HepG2 (cell line): ENCODE data around the gene ADGRV1. TPM values are rescaled to one million over a fixed set of nuclear protein-coding genes. Genes with fewer than 3 reads are reported as not detected.

ENCODE experiments used
- CEBPG ChIP-seq: IDR thresholded peaks from 2 replicates; pipeline ENCODE4 v1.6.1; 2016
- ELF3 ChIP-seq: IDR thresholded peaks from 2 replicates; pipeline ENCODE4 v1.6.1; 2016; ENCODE audit warnings: missing genetic modification reagents, missing compliant biosample characterization
- FOXJ3 ChIP-seq: sonication (generic); formaldehyde crosslinking; IDR thresholded peaks from 2 replicates; pipeline ENCODE4 v1.4.0; 2020; ENCODE audit warnings: missing genetic modification reagents, mild to moderate bottlenecking, borderline replicate concordance
- GATAD2A ChIP-seq: IDR thresholded peaks from 2 replicates; pipeline ENCODE4 v1.6.1; 2016
- GFI1 ChIP-seq: sonication (generic); formaldehyde crosslinking; IDR thresholded peaks from 2 replicates; pipeline ENCODE4 v1.5.0; 2020; ENCODE audit warnings: missing genetic modification reagents, mild to moderate bottlenecking, borderline replicate concordance
- KDM1A ChIP-seq: IDR thresholded peaks from 2 replicates; pipeline ENCODE4 v1.6.1; 2016; ENCODE audit warnings: missing compliant biosample characterization
- KLF12 ChIP-seq: sonication (generic); formaldehyde crosslinking; IDR thresholded peaks from 2 replicates; pipeline ENCODE4 v1.4.0; 2020; ENCODE audit warnings: missing genetic modification reagents, borderline replicate concordance
- PAF1 ChIP-seq: IDR thresholded peaks from 2 replicates; pipeline ENCODE4 v1.6.1; 2016; ENCODE audit warnings: missing genetic modification reagents, missing compliant biosample characterization
- POLR2AphosphoS5 ChIP-seq: IDR thresholded peaks from 2 replicates; pipeline ENCODE4 v1.6.1; 2012; ENCODE audit warnings: low read depth, low read length
- SAFB2 ChIP-seq: sonication (generic); formaldehyde crosslinking; IDR thresholded peaks from 2 replicates; pipeline ENCODE4 v1.5.1; 2020; ENCODE audit warnings: missing genetic modification reagents, low read depth, mild to moderate bottlenecking, borderline replicate concordance
- SAP130 ChIP-seq: IDR thresholded peaks from 2 replicates; pipeline ENCODE4 v1.6.1; 2016; ENCODE audit warnings: low read depth
- SIN3B ChIP-seq: fragments of 150-350 bp; IDR thresholded peaks from 2 replicates; pipeline ENCODE4 v1.6.1; 2014; ENCODE audit warnings: low read length
- SMAD3 ChIP-seq: sonication (generic); formaldehyde crosslinking; IDR thresholded peaks from 2 replicates; pipeline ENCODE4 v1.4.0; 2020; ENCODE audit warnings: missing genetic modification reagents
- SMARCE1 ChIP-seq: fragments of 450-650 bp; IDR thresholded peaks from 2 replicates; pipeline ENCODE4 v1.6.1; 2017; ENCODE audit warnings: borderline replicate concordance
- TBX3 ChIP-seq: fragments of 450-650 bp; IDR thresholded peaks from 2 replicates; pipeline ENCODE4 v1.6.1; 2017; ENCODE audit warnings: antibody characterized with exemption, mild to moderate bottlenecking, inconsistent platforms, borderline replicate concordance
- ZFP1 ChIP-seq: IDR thresholded peaks from 2 replicates; pipeline ENCODE4 v1.6.1; 2016
- ZFP62 ChIP-seq: sonication (generic); formaldehyde crosslinking; IDR thresholded peaks from 2 replicates; pipeline ENCODE4 v1.4.0; 2020; ENCODE audit warnings: missing genetic modification reagents
- ZNF264 ChIP-seq: sonication (generic); formaldehyde crosslinking; IDR thresholded peaks from 2 replicates; pipeline ENCODE4 v1.4.0; 2020; ENCODE audit warnings: missing genetic modification reagents
- ZNF333 ChIP-seq: sonication (generic); formaldehyde crosslinking; IDR thresholded peaks from 2 replicates; pipeline ENCODE4 v1.4.0; 2020; ENCODE audit warnings: mild to moderate bottlenecking, missing genetic modification reagents, borderline replicate concordance
- ZNF33B ChIP-seq: sonication (generic); formaldehyde crosslinking; IDR thresholded peaks from 2 replicates; pipeline ENCODE4 v1.5.1; 2020; ENCODE audit warnings: mild to moderate bottlenecking, missing genetic modification reagents
- ZNF558 ChIP-seq: sonication (generic); formaldehyde crosslinking; IDR thresholded peaks from 2 replicates; pipeline ENCODE4 v1.9.0; 2022; ENCODE audit warnings: mild to moderate bottlenecking, missing genetic modification reagents, borderline replicate concordance
- ZNF644 ChIP-seq: IDR thresholded peaks from 2 replicates; pipeline ENCODE4 v1.6.1; 2016; ENCODE audit warnings: low read depth
- polyA plus RNA-seq, 8 experiments: library from polyadenylated mRNA; depleted of rRNA in 3 of 8; stranded (reverse) in 7 of 8; unstranded in 1 of 8; fragments of >200 nt; fragmentation: Illumina TruSeq in 4 of 8; extraction: Trizol in 4 of 8; gene quantifications; 2 replicates each; pipeline versions ENCODE4 v1.2.1 to v1.2.3, GENCODE V29; 2011 to 2016; ENCODE audit warnings: low read depth in 4 of 8, missing spikeins in 1 of 8, mixed read lengths in 1 of 8; ENCODE audit not compliant: insufficient read depth in 1 of 8
- total RNA-seq, 5 experiments: library from RNA; depleted of rRNA; stranded (reverse); fragments of >200 nt; fragmentation: Illumina TruSeq; extraction: Trizol; gene quantifications; 2 replicates each; pipeline ENCODE4 v1.2.3, GENCODE V29; 2016; ENCODE audit warnings: low read depth in 1 of 5
- TF ChIP-seq, protein P1 (sequence below): IDR thresholded peaks from 2 replicates; pipeline ENCODE4 v1.6.1; 2016
- TF ChIP-seq, protein P2 (sequence below): sonication (generic); formaldehyde crosslinking; conservative IDR thresholded peaks from 2 replicates; pipeline ENCODE4 v1.4.0; 2020; ENCODE audit warnings: mild to moderate bottlenecking, missing genetic modification reagents, moderate library complexity
- TF ChIP-seq, protein P3 (sequence below): sonication (generic); formaldehyde crosslinking; IDR thresholded peaks from 2 replicates; pipeline ENCODE4 v1.4.0; 2020; ENCODE audit warnings: missing genetic modification reagents, borderline replicate concordance
- TF ChIP-seq, protein P4 (sequence below): sonication (generic); formaldehyde crosslinking; IDR thresholded peaks from 2 replicates; pipeline ENCODE4 v1.4.0; 2020; ENCODE audit warnings: missing genetic modification reagents

ADGRV1 gene
- total and polyA plus RNA-seq, 2 of the 13 experiments (the other 11 are each of a cell fraction or from before 2014, with no cell fraction given): 1.7 to 3.9 TPM

DNA sequence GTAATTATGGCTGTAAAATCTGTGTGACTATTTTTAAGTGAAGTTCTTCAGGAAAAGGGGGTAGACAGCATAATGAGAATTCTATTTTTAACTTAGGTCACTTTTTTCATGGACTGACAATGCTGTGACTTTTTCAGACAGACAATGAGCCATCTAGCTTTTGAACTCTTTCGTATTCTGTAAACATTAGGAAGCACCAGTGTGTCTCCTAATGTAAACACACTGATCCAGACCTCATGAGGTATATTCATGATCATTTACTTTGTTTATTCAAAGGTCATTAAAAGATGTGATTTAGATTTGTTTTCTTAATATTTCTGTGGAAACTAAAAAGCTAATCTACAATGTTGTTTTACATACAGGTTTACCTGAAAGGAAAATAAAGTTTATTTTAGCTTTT, 352.6 kb downstream of the ADGRV1 start (continued):
- TF ChIP-seq SAFB2 (CRISPR knock-in tag): no peak
- TF ChIP-seq, protein P1, sequence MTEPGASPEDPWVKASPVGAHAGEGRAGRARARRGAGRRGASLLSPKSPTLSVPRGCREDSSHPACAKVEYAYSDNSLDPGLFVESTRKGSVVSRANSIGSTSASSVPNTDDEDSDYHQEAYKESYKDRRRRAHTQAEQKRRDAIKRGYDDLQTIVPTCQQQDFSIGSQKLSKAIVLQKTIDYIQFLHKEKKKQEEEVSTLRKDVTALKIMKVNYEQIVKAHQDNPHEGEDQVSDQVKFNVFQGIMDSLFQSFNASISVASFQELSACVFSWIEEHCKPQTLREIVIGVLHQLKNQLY: peak; percentile 97
- TF ChIP-seq, protein P2, sequence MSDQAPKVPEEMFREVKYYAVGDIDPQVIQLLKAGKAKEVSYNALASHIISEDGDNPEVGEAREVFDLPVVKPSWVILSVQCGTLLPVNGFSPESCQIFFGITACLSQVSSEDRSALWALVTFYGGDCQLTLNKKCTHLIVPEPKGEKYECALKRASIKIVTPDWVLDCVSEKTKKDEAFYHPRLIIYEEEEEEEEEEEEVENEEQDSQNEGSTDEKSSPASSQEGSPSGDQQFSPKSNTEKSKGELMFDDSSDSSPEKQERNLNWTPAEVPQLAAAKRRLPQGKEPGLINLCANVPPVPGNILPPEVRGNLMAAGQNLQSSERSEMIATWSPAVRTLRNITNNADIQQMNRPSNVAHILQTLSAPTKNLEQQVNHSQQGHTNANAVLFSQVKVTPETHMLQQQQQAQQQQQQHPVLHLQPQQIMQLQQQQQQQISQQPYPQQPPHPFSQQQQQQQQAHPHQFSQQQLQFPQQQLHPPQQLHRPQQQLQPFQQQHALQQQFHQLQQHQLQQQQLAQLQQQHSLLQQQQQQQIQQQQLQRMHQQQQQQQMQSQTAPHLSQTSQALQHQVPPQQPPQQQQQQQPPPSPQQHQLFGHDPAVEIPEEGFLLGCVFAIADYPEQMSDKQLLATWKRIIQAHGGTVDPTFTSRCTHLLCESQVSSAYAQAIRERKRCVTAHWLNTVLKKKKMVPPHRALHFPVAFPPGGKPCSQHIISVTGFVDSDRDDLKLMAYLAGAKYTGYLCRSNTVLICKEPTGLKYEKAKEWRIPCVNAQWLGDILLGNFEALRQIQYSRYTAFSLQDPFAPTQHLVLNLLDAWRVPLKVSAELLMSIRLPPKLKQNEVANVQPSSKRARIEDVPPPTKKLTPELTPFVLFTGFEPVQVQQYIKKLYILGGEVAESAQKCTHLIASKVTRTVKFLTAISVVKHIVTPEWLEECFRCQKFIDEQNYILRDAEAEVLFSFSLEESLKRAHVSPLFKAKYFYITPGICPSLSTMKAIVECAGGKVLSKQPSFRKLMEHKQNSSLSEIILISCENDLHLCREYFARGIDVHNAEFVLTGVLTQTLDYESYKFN (CRISPR knock-in tag): peak; percentile 88
- TF ChIP-seq POLR2AphosphoS5: no peak
- TF ChIP-seq CEBPG: peak; percentile 32; the same call in 1 of the 2 replicates
- TF ChIP-seq ZNF558 (CRISPR knock-in tag): no peak
- TF ChIP-seq GFI1 (CRISPR knock-in tag): peak; percentile 67; the same call in 1 of the 2 replicates
- no peak for TF ChIP-seq KLF12 (CRISPR knock-in tag)
- TF ChIP-seq ZFP1: 0 out of 2 replicates have a peak, but pooled peaks have one; percentile 62
- TF ChIP-seq ZNF644: no peak
- no peak for TF ChIP-seq ZNF33B (CRISPR knock-in tag)
- TF ChIP-seq GATAD2A (CRISPR knock-in tag): peak; percentile 97
- TF ChIP-seq SMARCE1: no peak
- peak; percentile 90; the same call in 1 of the 2 replicates for TF ChIP-seq FOXJ3 (CRISPR knock-in tag)
- TF ChIP-seq, protein P3, sequence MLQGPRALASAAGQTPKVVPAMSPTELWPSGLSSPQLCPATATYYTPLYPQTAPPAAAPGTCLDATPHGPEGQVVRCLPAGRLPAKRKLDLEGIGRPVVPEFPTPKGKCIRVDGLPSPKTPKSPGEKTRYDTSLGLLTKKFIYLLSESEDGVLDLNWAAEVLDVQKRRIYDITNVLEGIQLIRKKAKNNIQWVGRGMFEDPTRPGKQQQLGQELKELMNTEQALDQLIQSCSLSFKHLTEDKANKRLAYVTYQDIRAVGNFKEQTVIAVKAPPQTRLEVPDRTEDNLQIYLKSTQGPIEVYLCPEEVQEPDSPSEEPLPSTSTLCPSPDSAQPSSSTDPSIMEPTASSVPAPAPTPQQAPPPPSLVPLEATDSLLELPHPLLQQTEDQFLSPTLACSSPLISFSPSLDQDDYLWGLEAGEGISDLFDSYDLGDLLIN (CRISPR knock-in tag): no peak
- peak; percentile 79 for TF ChIP-seq SAP130 (CRISPR knock-in tag)
- TF ChIP-seq, protein P4, sequence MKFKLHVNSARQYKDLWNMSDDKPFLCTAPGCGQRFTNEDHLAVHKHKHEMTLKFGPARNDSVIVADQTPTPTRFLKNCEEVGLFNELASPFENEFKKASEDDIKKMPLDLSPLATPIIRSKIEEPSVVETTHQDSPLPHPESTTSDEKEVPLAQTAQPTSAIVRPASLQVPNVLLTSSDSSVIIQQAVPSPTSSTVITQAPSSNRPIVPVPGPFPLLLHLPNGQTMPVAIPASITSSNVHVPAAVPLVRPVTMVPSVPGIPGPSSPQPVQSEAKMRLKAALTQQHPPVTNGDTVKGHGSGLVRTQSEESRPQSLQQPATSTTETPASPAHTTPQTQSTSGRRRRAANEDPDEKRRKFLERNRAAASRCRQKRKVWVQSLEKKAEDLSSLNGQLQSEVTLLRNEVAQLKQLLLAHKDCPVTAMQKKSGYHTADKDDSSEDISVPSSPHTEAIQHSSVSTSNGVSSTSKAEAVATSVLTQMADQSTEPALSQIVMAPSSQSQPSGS (CRISPR knock-in tag): peak; percentile 62; the same call in 1 of the 2 replicates
- TF ChIP-seq PAF1: no peak
- peak; percentile 79 for TF ChIP-seq SMAD3 (CRISPR knock-in tag)
- no peak for TF ChIP-seq SIN3B
- no peak for TF ChIP-seq ZNF333 (CRISPR knock-in tag)
- TF ChIP-seq ELF3 (CRISPR knock-in tag): peak; percentile 74
- peak; percentile 29; the same call in 1 of the 2 replicates for TF ChIP-seq TBX3
- TF ChIP-seq ZFP62: no peak
- 0 out of 2 replicates have a peak, but pooled peaks have one; percentile 26 for TF ChIP-seq ZNF264 (CRISPR knock-in tag)
- TF ChIP-seq KDM1A (CRISPR knock-in tag): 0 out of 2 replicates have a peak, but pooled peaks have one; percentile 44
